Subcutaneous abdominal adipose tissue (tissue), 5 donors: ENCODE measurements around the gene SGCD.

Experiments used
- H3K27ac ChIP-seq: one replicate; pipeline ENCODE4 v1.7.0; 2013; ENCODE audit warnings: low read depth, mild to moderate bottlenecking, inconsistent platforms, low read length, moderate library complexity
- H3K27me3 ChIP-seq, 5 donors: one replicate each; pipeline ENCODE4 v1.7.0; 2013; ENCODE audit warnings: low read length in 5 of 5, inconsistent platforms in 1 of 5; ENCODE audit not compliant: control insufficient read depth in 5 of 5, insufficient read depth in 4 of 5
- H3K36me3 ChIP-seq, 5 donors: one replicate each; pipeline ENCODE4 v1.7.0; 2013; ENCODE audit warnings: low read length in 5 of 5; ENCODE audit not compliant: control insufficient read depth in 5 of 5, insufficient read depth in 5 of 5
- H3K4me1 ChIP-seq, 5 donors: one replicate each; pipeline ENCODE4 v1.7.0; 2013; ENCODE audit warnings: low read length in 5 of 5, mild to moderate bottlenecking in 3 of 5, moderate library complexity in 1 of 5; ENCODE audit not compliant: control insufficient read depth in 5 of 5, insufficient read depth in 5 of 5
- H3K4me3 ChIP-seq, 5 donors: one replicate each; pipeline ENCODE4 v1.7.0; 2013; ENCODE audit warnings: low read length in 5 of 5, low read depth in 1 of 5
- H3K9ac ChIP-seq, 5 donors: one replicate each; pipeline ENCODE4 v1.7.0; 2013; ENCODE audit warnings: low read length in 5 of 5, mild to moderate bottlenecking in 4 of 5, moderate library complexity in 3 of 5
- H3K9me3 ChIP-seq, 5 donors: one replicate each; pipeline ENCODE4 v1.7.0; 2013; ENCODE audit warnings: low read length in 5 of 5; ENCODE audit not compliant: control insufficient read depth in 5 of 5
- donor health status: healthy.
- donor health status: healthy.
- donor health status: healthy.
- donor health status: healthy.
- donor health status: healthy.

Gene SGCD

DNA sequence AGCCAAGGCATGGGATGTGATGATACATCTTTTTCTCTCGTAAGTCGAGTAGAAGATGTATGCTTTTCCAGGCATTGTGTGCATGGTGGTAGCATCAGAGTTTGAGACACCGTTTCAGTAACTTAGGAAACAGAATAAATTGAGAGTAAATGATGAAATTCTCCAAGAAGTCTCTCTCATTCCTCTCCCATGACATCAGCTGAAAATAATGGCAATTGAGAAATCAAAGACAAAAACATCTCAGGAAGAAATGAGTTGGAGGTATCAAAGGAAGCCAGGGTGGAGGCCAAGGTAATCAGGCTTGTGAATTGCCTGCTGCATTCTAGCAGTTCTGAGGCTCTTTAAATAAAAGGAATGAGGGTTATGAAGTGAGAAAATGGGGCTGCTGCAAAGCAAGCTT lies 53.9 kb downstream of the SGCD start:
- no peak overlapping the region for H3K27ac ChIP-seq
- no peaks in the 10 kb centered on the region for H3K9me3 ChIP-seq
- no peaks in the 10 kb centered on the region for H3K27me3 ChIP-seq
- H3K36me3 ChIP-seq, result no peaks in the 10 kb centered on the region
- H3K4me1 ChIP-seq, result peaks cover 0 to 5% (median 0%) of the 10 kb centered on the region in 5 donors
- no peak overlapping the region for H3K4me3 ChIP-seq
- H3K9ac ChIP-seq, result no peak overlapping the region

DNA sequence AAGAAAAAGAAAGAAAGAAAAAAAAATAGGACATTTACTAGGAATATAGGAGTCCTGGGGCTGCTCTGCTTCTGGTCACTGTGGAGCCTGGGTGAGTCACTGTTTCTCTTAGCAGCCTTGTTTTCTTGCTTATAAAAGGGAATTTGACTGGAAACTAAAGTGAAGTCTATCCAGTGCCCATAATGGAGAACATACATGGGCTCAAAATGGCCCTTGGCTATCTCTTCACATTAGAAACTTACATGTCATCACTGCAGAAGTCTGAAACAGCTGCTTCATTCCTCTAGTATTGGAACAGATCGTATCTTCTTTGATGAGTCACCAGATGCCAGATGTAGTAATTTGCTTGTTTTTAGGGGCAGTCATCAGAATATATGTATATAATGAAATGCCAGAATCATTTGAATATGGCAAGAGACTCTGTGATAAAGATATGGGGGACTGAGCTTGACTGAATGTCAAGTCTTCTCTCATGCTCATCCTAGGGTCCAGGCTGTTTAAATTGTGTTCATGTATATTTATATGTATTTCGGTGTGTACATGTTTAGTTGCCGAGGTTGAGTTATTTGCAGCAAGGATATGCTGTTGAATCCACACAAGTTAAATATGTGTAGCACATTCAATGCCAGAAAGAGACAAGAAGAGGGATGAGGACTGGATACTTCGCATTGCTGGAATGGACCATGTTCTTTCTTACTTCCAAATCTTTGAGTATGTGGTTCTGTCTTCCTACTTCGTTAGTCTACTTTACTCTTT lies 56.7 kb downstream of the SGCD start:
- no peaks in the 10 kb centered on the region for H3K9me3 ChIP-seq
- no peaks in the 10 kb centered on the region for H3K27me3 ChIP-seq
- H3K27ac ChIP-seq, result no peak overlapping the region
- no peak overlapping the region for H3K4me3 ChIP-seq
- peaks cover 0 to 5% (median 0%) of the 10 kb centered on the region in 5 donors for H3K4me1 ChIP-seq
- H3K9ac ChIP-seq, result no peak overlapping the region
- H3K36me3 ChIP-seq, result no peaks in the 10 kb centered on the region

DNA sequence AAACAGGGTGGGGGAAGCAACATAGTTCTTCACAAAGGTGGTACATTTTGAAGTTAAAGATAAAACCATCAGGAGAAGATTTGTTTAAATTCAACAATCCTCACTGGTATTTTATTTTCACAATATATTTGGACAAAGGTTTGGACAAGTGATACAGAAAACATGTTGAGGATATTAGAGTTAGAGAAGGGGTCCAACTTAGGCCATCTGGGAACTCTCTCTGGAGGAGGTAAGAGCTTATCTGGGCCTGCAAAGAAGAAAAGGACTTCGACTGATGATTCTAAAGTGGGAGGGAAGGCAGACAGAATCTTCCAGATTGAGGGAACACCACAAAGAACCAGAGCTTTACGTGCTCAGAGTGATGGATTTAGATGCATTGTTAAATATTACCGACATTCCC lies 58.5 kb downstream of the SGCD start:
- Histone ChIP-seq H3K9me3 (no peaks in the 10 kb centered on the region), H3K36me3 (no peaks in the 10 kb centered on the region), H3K27ac (no peak overlapping the region), H3K27me3 (no peaks in the 10 kb centered on the region), H3K9ac (no peak overlapping the region), H3K4me3 (no peak overlapping the region), H3K4me1 (peaks cover 0 to 5% (median 0%) of the 10 kb centered on the region in 5 donors)

DNA sequence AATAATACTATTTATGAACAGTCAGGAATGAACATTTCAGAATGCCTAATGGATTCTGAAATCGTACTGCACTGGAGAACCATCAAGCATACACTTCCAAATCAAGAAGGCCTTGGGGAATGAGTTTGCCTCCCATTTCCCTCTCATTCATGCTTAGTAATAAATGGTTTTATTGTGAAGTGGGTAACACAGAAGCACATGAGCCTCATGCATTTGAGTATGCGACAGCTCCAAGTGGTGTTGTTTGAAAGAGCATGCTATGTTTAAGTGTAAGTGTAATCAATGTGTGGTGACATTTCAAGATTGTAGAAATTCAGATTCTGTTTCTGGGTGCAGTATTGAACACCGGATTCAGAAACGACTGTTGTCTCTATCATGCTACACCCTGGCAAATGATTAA lies 60.0 kb downstream of the SGCD start:
- Histone ChIP-seq H3K27ac (no peak overlapping the region), H3K27me3 (no peaks in the 10 kb centered on the region), H3K4me3 (no peak overlapping the region), H3K9me3 (no peaks in the 10 kb centered on the region), H3K36me3 (no peaks in the 10 kb centered on the region), H3K4me1 (no peaks in the 10 kb centered on the region), H3K9ac (no peak overlapping the region)

- Histone ChIP-seq H3K4me1 (no peaks in the 10 kb centered on the region), H3K4me3 (no peak overlapping the region), H3K36me3 (no peaks in the 10 kb centered on the region), H3K27ac (no peak overlapping the region), H3K27me3 (no peaks in the 10 kb centered on the region), H3K9ac (no peak overlapping the region), H3K9me3 (no peaks in the 10 kb centered on the region)
These were observed 60.4 kb downstream of the SGCD start for GRCh38 chr5:156387391-156387790.

DNA sequence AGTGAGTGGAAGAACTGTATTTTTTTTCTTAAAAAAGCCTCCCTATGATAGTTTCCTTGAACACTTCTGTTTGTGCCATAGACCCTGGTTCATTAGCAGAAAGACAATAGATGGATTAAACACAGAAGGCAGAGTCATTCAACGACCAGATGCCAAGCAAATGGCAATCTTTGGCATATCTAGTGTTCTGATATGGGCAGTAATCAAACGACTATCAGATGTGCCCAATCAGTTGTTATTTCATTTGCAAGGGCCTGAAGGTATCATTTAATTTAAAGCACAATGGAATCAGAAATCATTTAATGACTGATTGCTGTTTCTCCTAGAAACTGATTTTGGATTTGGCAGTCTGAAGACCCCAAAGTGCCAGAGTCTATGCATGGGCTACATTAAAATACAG lies 61.3 kb downstream of the SGCD start:
- H3K27me3 ChIP-seq, result no peaks in the 10 kb centered on the region

DNA sequence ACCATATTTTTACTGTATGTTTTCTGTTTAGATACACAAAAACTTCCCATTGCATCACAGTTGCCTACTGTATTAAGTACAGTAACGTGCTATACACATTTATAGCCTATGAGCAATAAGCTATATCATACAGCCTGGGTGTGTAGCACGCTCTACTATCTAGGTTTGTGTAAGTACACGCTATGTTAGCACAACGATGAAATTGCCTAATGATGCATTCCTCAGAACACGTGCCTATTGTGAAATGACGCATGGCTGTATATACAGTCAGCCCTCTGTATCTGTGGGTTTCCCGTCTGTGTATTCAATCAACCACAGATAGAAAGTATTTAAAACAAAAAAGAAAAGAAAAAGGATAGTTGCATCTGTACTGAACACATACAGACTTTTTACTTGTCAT lies 64.2 kb downstream of the SGCD start:
- Histone ChIP-seq H3K27me3 (no peaks in the 10 kb centered on the region), H3K4me1 (peaks cover 3 to 22% (median 16%) of the 10 kb centered on the region in 5 donors), H3K9ac (no peak overlapping the region), H3K27ac (no peak overlapping the region), H3K9me3 (peaks cover 0 to 2% (median 0%) of the 10 kb centered on the region in 5 donors), H3K4me3 (no peak overlapping the region), H3K36me3 (no peaks in the 10 kb centered on the region)

More for the DNA sequence above, 61.3 kb downstream of the SGCD start:
- Histone ChIP-seq H3K4me1 (no peaks in the 10 kb centered on the region), H3K9ac (no peak overlapping the region), H3K9me3 (no peaks in the 10 kb centered on the region), H3K27ac (no peak overlapping the region), H3K4me3 (no peak overlapping the region), H3K36me3 (no peaks in the 10 kb centered on the region)

DNA sequence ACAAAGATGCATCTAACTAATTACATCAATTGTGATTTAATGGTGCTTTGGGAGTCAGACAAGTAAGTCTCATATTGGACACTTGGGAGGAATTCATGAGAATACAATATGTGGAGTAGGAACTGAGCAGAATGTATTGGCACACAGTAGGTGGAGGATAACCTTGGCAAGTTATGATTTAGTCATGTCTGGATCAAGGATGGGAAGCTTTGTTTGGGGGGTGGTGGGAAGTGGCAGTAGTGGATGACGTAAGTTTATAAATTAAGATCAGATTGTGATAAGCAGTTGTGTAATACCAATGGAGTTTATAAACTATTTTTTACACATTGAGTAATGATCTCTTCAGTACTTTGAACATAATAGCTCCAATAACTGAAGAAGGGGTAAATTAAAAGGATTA lies 67.0 kb downstream of the SGCD start:
- H3K36me3 ChIP-seq, result no peaks in the 10 kb centered on the region
- H3K9me3 ChIP-seq, result peaks cover 0 to 2% (median 0%) of the 10 kb centered on the region in 5 donors
- H3K9ac ChIP-seq, result no peak overlapping the region
- no peaks in the 10 kb centered on the region for H3K27me3 ChIP-seq
- H3K4me3 ChIP-seq, result no peak overlapping the region
- H3K4me1 ChIP-seq, result peaks cover 3 to 26% (median 21%) of the 10 kb centered on the region in 5 donors
- no peak overlapping the region for H3K27ac ChIP-seq

- H3K4me1 ChIP-seq, result peaks cover 3 to 26% (median 21%) of the 10 kb centered on the region in 5 donors
- H3K9me3 ChIP-seq, result peaks cover 0 to 2% (median 0%) of the 10 kb centered on the region in 5 donors
- no peaks in the 10 kb centered on the region for H3K36me3 ChIP-seq
- H3K9ac ChIP-seq, result no peak overlapping the region
- H3K4me3 ChIP-seq, result peak overlapping the region in 1 of 5 donors; percentile 10
- no peaks in the 10 kb centered on the region for H3K27me3 ChIP-seq
- H3K27ac ChIP-seq, result peak overlapping the region; percentile 12
These were observed 67.8 kb downstream of the SGCD start for GRCh38 chr5:156394642-156395305.

GRCh38 chr5:156395306-156395675 lies 68.3 kb downstream of the SGCD start:
- peak overlapping the region in 1 of 5 donors; percentile 10 for H3K4me3 ChIP-seq
- H3K36me3 ChIP-seq, result no peaks in the 10 kb centered on the region
- peaks cover 0 to 2% (median 0%) of the 10 kb centered on the region in 5 donors for H3K9me3 ChIP-seq
- H3K27me3 ChIP-seq, result no peaks in the 10 kb centered on the region
- H3K27ac ChIP-seq, result peak overlapping the region; percentile 12
- no peak overlapping the region for H3K9ac ChIP-seq
- peaks cover 3 to 26% (median 21%) of the 10 kb centered on the region in 5 donors for H3K4me1 ChIP-seq
